Measurements from ENCODE around the gene TRIM14.
"Not testable (repeated sequence)": the region's sequence is repeated elsewhere in the genome, so short reads cannot be mapped to it uniquely, and the experiment has no call there.

Gene TRIM14

GRCh38 chr9:98085058-98085457 lies 34.0 kb downstream of the TRIM14 start:
- no peak overlapping the region for H3K4me3 ChIP-seq (ENCODE audit: low read depth, low read length)

- no peak overlapping the region for H3K4me3 ChIP-seq (ENCODE audit: low read depth, low read length)
Measured at GRCh38 chr9:98084396-98084795, 34.6 kb downstream of the TRIM14 start.

GRCh38 chr9:98083566-98084183 lies 35.3 kb downstream of the TRIM14 start:
- H3K4me3 ChIP-seq (ENCODE audit: low read depth, low read length): no peak overlapping the region

- H3K4me3 ChIP-seq (ENCODE audit: low read depth, low read length): no peak overlapping the region
Measured at GRCh38 chr9:98083061-98083501, 35.9 kb downstream of the TRIM14 start.

- no peak overlapping the region for H3K4me3 ChIP-seq (ENCODE audit: low read depth, low read length)
Measured at GRCh38 chr9:98081477-98082219, 37.4 kb downstream of the TRIM14 start.

GRCh38 chr9:98080780-98081179 lies 38.2 kb downstream of the TRIM14 start:
- H3K4me3 ChIP-seq (ENCODE audit: low read depth, low read length): no peak overlapping the region

GRCh38 chr9:98080326-98080725 lies 38.7 kb downstream of the TRIM14 start:
- no peak overlapping the region for H3K4me3 ChIP-seq (ENCODE audit: low read depth, low read length)

GRCh38 chr9:98078895-98079294 lies 40.1 kb downstream of the TRIM14 start:
- no peak overlapping the region for H3K4me3 ChIP-seq (ENCODE audit: low read depth, low read length)

- H3K4me3 ChIP-seq (ENCODE audit: low read depth, low read length): not testable (repeated sequence)
Measured at GRCh38 chr9:98076514-98076890, 42.5 kb downstream of the TRIM14 start.

GRCh38 chr9:98075332-98075805 lies 43.7 kb downstream of the TRIM14 start:
- H3K4me3 ChIP-seq (ENCODE audit: low read depth, low read length): no peak overlapping the region

- no peak overlapping the region for H3K4me3 ChIP-seq (ENCODE audit: low read depth, low read length)
Measured at GRCh38 chr9:98074115-98074990, 44.7 kb downstream of the TRIM14 start.

- H3K4me3 ChIP-seq (ENCODE audit: low read depth, low read length): no peak overlapping the region
Measured at GRCh38 chr9:98071737-98072136, 47.3 kb downstream of the TRIM14 start.

- H3K4me3 ChIP-seq (ENCODE audit: low read depth, low read length): no peak overlapping the region
Measured at GRCh38 chr9:98070704-98071103, 48.3 kb downstream of the TRIM14 start.

- no peak overlapping the region for H3K4me3 ChIP-seq (ENCODE audit: low read depth, low read length)
Measured at GRCh38 chr9:98069551-98069950, 49.5 kb downstream of the TRIM14 start.

GRCh38 chr9:98067184-98067583 lies 51.8 kb downstream of the TRIM14 start:
- H3K4me3 ChIP-seq (ENCODE audit: low read depth, low read length): no peak overlapping the region

- H3K4me3 ChIP-seq (ENCODE audit: low read depth, low read length): no peak overlapping the region
Measured at GRCh38 chr9:98066235-98066634, 52.8 kb downstream of the TRIM14 start.

GRCh38 chr9:98064623-98065392 lies 54.2 kb downstream of the TRIM14 start:
- no peak overlapping the region for H3K4me3 ChIP-seq (ENCODE audit: low read depth, low read length)

- no peak overlapping the region for H3K4me3 ChIP-seq (ENCODE audit: low read depth, low read length)
Measured at GRCh38 chr9:98062161-98062560, 56.9 kb downstream of the TRIM14 start.

- peak overlapping the region; percentile 66 for H3K4me3 ChIP-seq (ENCODE audit: low read depth, low read length)
Measured at GRCh38 chr9:98057138-98057799, 61.8 kb downstream of the TRIM14 start.

Measured in iPS-11a (cell line).